ENCODE results near the gene IL17RC.

DNA sequence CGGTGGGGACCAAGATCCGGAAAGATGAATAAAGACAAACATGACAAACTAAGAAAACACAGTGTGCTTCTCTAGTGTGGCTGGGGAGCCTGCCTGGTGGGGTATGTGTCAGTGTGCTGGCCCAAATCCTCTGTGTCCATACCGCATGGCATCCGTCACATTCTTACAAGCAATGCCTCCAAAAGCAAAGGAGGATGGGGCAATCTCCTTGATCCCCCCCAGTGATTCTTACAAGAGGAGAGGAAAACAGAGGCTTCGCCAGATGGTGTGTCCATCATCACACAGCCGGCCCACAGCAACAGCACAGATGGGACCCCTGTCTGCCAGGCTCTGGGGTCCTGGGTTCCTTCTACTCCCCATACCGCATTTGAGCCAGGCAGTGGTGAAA is 558 bp upstream of the IL17RC start:
- TF ChIP-seq, protein P1, sequence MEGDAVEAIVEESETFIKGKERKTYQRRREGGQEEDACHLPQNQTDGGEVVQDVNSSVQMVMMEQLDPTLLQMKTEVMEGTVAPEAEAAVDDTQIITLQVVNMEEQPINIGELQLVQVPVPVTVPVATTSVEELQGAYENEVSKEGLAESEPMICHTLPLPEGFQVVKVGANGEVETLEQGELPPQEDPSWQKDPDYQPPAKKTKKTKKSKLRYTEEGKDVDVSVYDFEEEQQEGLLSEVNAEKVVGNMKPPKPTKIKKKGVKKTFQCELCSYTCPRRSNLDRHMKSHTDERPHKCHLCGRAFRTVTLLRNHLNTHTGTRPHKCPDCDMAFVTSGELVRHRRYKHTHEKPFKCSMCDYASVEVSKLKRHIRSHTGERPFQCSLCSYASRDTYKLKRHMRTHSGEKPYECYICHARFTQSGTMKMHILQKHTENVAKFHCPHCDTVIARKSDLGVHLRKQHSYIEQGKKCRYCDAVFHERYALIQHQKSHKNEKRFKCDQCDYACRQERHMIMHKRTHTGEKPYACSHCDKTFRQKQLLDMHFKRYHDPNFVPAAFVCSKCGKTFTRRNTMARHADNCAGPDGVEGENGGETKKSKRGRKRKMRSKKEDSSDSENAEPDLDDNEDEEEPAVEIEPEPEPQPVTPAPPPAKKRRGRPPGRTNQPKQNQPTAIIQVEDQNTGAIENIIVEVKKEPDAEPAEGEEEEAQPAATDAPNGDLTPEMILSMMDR (IDR thresholded peaks at IDR 0.05) = no peak
- no peak for TF ChIP-seq POLR2A (IDR thresholded peaks at IDR 0.05)
